Hepatocyte (in vitro differentiated cells): Measurements from ENCODE around the gene EPSTI1. TPM values are rescaled to one million over a fixed set of nuclear protein-coding genes. Genes with fewer than 3 reads are reported as not detected.

Experiments
- DNase-seq: peaks from one replicate; pipeline ENCODE4 v3.0.0-alpha.2; 2016; ENCODE audit warnings: low spot score
- H2AFZ ChIP-seq: fragments of 200-600 bp; sonication (generic); 2 replicates; pipeline ENCODE4 v1.6.0; 2016; ENCODE audit warnings: antibody characterized with exemption, mild to moderate bottlenecking
- H3K27ac ChIP-seq: fragments of 200-600 bp; sonication (generic); 2 replicates; pipeline ENCODE4 v1.5.1; 2016; ENCODE audit warnings: mild to moderate bottlenecking
- H3K27me3 ChIP-seq: fragments of 200-600 bp; sonication (generic); 2 replicates; pipeline ENCODE4 v1.6.1; 2016
- H3K36me3 ChIP-seq: fragments of 200-600 bp; sonication (generic); replicated peaks from 2 replicates; pipeline ENCODE4 v1.5.1; 2016; ENCODE audit warnings: low read depth; ENCODE audit not compliant: insufficient read depth
- H3K4me1 ChIP-seq: fragments of 200-600 bp; sonication (generic); 2 replicates; pipeline ENCODE4 v1.5.1; 2016; ENCODE audit warnings: mild to moderate bottlenecking, moderate library complexity; ENCODE audit not compliant: insufficient read depth
- H3K4me2 ChIP-seq: fragments of 200-600 bp; sonication (generic); 2 replicates; pipeline ENCODE4 v1.6.0; 2016
- H3K4me3 ChIP-seq: fragments of 200-600 bp; sonication (generic); 2 replicates; pipeline ENCODE4 v1.5.1; 2016; ENCODE audit warnings: mild to moderate bottlenecking
- H3K79me2 ChIP-seq: fragments of 200-600 bp; sonication (generic); 2 replicates; pipeline ENCODE4 v1.6.0; 2017; ENCODE audit warnings: mild to moderate bottlenecking
- H3K9me2 ChIP-seq: fragments of 200-600 bp; sonication (generic); replicated peaks from 2 replicates; pipeline ENCODE4 v1.6.0; 2017; ENCODE audit warnings: mild to moderate bottlenecking; ENCODE audit not compliant: insufficient read depth
- H3K9me3 ChIP-seq: fragments of 200-600 bp; sonication (generic); 2 replicates; pipeline ENCODE4 v1.5.1; 2016; ENCODE audit warnings: low read depth, mild to moderate bottlenecking
- H4K20me1 ChIP-seq: fragments of 200-600 bp; sonication (generic); 2 replicates; pipeline ENCODE4 v1.6.0; 2016; ENCODE audit warnings: mild to moderate bottlenecking; ENCODE audit not compliant: insufficient read depth, poor library complexity, severe bottlenecking
- CTCF ChIP-seq: fragments of 200-600 bp; sonication (generic); IDR thresholded peaks from 2 replicates; pipeline ENCODE4 v1.5.1; 2016; ENCODE audit warnings: antibody characterized with exemption, mild to moderate bottlenecking; ENCODE audit not compliant: poor library complexity
- EZH2 ChIP-seq: fragments of 200-600 bp; sonication (generic); IDR thresholded peaks from 2 replicates; pipeline ENCODE4 v1.6.1; 2016; ENCODE audit warnings: antibody characterized with exemption, mild to moderate bottlenecking, borderline replicate concordance
- EZH2phosphoT487 ChIP-seq: fragments of 200-600 bp; sonication (generic); IDR thresholded peaks from one replicate; pipeline ENCODE4 v1.6.1; 2018; ENCODE audit warnings: antibody characterized with exemption, mild to moderate bottlenecking, low read depth, moderate library complexity; ENCODE audit not compliant: unreplicated experiment, severe bottlenecking
- WGBS: methylation state at CpG from one replicate; pipeline ENCODE4 v1.1.6; 2016; ENCODE audit warnings: low lambda C conversion rate; ENCODE audit errors: missing lambda C conversion rate; 5-methylcytosine and 5-hydroxymethylcytosine counted together
- polyA plus RNA-seq: library from polyadenylated mRNA; unstranded; fragments of >200 nt; fragmentation: Nextera tagmentation; extraction: Ambion mirVana; gene quantifications from 2 replicates; pipeline ENCODE4 v1.2.1, GENCODE V29; 2016
- total RNA-seq: library from RNA; depleted of rRNA; stranded (reverse); fragments of >200 nt; gene quantifications from 2 replicates; pipeline ENCODE4 v1.2.3, GENCODE V29; 2014

Gene EPSTI1
- total and polyA plus RNA-seq, 2 experiments from 2014 or later: 24.5 to 31.0 TPM

DNA sequence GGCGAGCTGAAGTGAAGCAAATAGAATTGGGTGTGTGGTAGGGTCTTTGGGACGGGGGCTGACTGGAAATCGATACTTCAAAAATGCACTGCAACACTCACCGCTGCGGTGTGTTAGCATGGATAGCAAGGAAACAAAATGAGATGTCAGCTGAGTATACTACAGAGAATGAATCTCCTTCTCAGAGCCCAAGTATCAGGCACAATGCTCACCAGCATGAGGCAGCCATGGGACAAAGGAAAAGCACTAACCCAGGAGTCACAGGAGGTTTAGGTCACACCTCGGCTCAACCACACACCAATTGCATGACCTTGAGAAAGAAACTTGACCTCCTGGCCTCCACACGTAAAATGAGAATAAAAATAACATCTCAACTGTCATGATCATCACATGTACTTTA, 136.6 kb downstream of the EPSTI1 start:
- 77% methylated on average over 7 of the region's 7 CpGs for WGBS
- TF ChIP-seq EZH2 (no peak), CTCF (no peak), EZH2phosphoT487 (no peak)
- H3K27me3 ChIP-seq: no peaks in the 10 kb centered on the region

DNA sequence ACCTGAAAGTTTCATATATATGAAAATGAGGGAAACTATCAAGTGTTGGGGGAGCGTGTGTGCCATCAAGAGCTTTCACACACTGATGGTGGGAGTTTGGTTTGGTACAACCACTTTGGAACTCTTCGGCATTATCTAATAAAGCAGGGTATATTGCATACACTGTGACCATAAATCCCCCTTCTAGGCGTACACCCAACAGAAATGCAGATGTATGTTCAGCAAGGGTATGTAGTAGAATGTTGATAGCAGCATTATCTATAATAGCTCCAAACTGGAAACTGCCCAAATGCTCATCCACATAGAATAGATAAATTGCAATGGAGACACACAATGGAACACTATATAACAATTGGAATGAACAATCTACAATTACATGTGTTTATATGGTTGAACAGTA, 139.9 kb downstream of the EPSTI1 start:
- no peaks in the 10 kb centered on the region for H3K27me3 ChIP-seq
- H3K27ac ChIP-seq: peak overlapping the region; percentile 44
- no peak overlapping the region for H3K4me3 ChIP-seq
- no peaks in the 10 kb centered on the region for H3K79me2 ChIP-seq
- no peaks in the 10 kb centered on the region for H3K36me3 ChIP-seq
- no peaks in the 10 kb centered on the region for H3K9me3 ChIP-seq
- no peak overlapping the region for H2AFZ ChIP-seq
- WGBS: 82% methylated on average over 3 of the region's 3 CpGs
- DNase-seq: no peak
- no peak for TF ChIP-seq EZH2phosphoT487
- no peak for TF ChIP-seq CTCF
- TF ChIP-seq EZH2: no peak
- no peaks in the 10 kb centered on the region for H3K4me1 ChIP-seq
- no peaks in the 10 kb centered on the region for H3K9me2 ChIP-seq
- H4K20me1 ChIP-seq: no peaks in the 10 kb centered on the region
- no peak overlapping the region for H3K4me2 ChIP-seq

More for the DNA sequence above, 136.6 kb downstream of the EPSTI1 start:
- Histone ChIP-seq H2AFZ (no peak overlapping the region), H3K9me2 (no peaks in the 10 kb centered on the region), H3K4me1 (no peaks in the 10 kb centered on the region), H3K79me2 (no peaks in the 10 kb centered on the region), H4K20me1 (no peaks in the 10 kb centered on the region), H3K4me3 (no peak overlapping the region), H3K27ac (no peak overlapping the region), H3K9me3 (no peaks in the 10 kb centered on the region), H3K4me2 (no peak overlapping the region), H3K36me3 (no peaks in the 10 kb centered on the region)
- DNase-seq: no peak

DNA sequence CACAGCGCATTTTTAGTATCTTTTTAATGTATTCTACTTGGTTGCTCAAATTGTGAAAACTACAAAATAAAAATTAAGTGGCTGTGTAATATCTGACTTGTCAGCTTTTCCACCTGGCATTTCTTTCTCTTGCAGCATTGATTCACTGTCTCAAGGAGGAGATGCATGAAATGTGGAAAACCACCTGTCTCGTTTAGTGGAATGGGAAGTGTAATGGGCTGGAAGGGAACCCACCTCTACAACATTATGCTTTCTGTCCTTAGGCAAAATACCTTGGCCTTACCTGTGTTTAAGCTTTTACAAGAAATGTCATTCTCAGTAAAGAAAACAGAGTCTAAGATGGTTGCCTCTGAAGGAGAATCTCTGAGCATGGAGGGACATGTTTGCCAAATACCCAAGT, 142.8 kb downstream of the EPSTI1 start:
- Histone ChIP-seq H3K27ac (no peak overlapping the region), H4K20me1 (no peaks in the 10 kb centered on the region), H3K79me2 (no peaks in the 10 kb centered on the region), H3K4me1 (no peaks in the 10 kb centered on the region), H3K9me2 (no peaks in the 10 kb centered on the region), H2AFZ (no peak overlapping the region), H3K36me3 (no peaks in the 10 kb centered on the region), H3K27me3 (no peaks in the 10 kb centered on the region), H3K9me3 (no peaks in the 10 kb centered on the region), H3K4me3 (no peak overlapping the region), H3K4me2 (no peak overlapping the region)
- DNase-seq: no peak
- no peak for TF ChIP-seq CTCF
- TF ChIP-seq EZH2: no peak
- TF ChIP-seq EZH2phosphoT487: no peak
- 89% methylated on average over 2 of the region's 2 CpGs for WGBS
